Cardiac atrium fibroblast (primary cell): ENCODE measurements around the gene MAGEH1. TPM values are rescaled to one million over a fixed set of nuclear protein-coding genes. Genes with fewer than 3 reads are reported as not detected.

Source experiments
- total RNA-seq: library from RNA; depleted of rRNA; stranded (reverse); fragments of >200 nt; gene quantifications from 2 replicates; pipeline ENCODE4 v1.2.3, GENCODE V29; 2015

The MAGEH1 gene
- total RNA-seq, result 21.5 and 31.4 TPM in 2 replicates

DNA sequence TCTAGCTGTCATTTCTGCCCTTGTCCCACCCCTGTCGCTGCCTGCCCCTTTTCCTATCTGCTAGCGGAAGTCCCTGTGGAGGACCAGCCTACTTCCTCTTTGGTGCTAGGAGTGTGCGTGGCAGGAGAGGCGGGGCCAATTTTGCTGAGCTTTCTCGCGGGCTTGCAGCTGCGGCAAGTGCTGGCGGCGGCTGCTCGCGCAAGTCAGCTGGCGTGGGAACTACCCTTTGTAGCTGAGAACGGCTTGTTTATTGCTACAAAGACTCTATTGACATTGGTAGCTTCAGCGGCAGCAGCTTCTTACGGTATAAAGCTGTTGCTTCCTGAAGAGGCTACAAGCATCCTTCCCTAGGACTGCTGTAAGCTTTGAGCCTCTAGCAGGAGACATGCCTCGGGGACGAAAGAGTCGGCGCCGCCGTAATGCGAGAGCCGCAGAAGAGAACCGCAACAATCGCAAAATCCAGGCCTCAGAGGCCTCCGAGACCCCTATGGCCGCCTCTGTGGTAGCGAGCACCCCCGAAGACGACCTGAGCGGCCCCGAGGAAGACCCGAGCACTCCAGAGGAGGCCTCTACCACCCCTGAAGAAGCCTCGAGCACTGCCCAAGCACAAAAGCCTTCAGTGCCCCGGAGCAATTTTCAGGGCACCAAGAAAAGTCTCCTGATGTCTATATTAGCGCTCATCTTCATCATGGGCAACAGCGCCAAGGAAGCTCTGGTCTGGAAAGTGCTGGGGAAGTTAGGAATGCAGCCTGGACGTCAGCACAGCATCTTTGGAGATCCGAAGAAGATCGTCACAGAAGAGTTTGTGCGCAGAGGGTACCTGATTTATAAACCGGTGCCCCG is at the start of gene MAGEH1:
MAGEH1 (plus strand) TSS at position 138 of the 843 bp plus-strand sequence; CDS start at position 386, 248 bp downstream.

GRCh38 chrX:55489314-55490009 is 37.5 kb downstream of the MAGEH1 start, which contains the start of gene USP51:
USP51 (minus strand) TSS chrX:55489848; CDS start chrX:55488939, 909 bp downstream.

Other genes with a start within 250 kb of the MAGEH1 start
- not detected in 2 replicates for gene PAGE5, start 231.8 kb upstream of the MAGEH1 start, total RNA-seq
- not detected in 2 replicates for gene PAGE3, start 187.2 kb upstream of the MAGEH1 start, total RNA-seq
- 0.36 and 1.5 TPM in 2 replicates for gene USP51, start 37.7 kb downstream of the MAGEH1 start, total RNA-seq
- not detected in 2 replicates for gene FOXR2, start 171.3 kb downstream of the MAGEH1 start, total RNA-seq